Activated T-cell treated with anti-CD3 and anti-CD28 coated beads, Interleukin-2, amount 50 U/mL, for 24 hours (primary cell): Measurements from ENCODE around the gene PTTG2.
"Not testable (repeated sequence)": the region's sequence is repeated elsewhere in the genome, so short reads cannot be mapped to it uniquely, and the experiment has no call there.

Source experiments
- DNase-seq: peaks from one replicate; pipeline ENCODE4 v3.0.0-alpha.2; 2020
- H3K27ac Mint-ChIP-seq: 2 replicates; pipeline ENCODE4 v1.8.0; 2020; ENCODE audit warnings: mild to moderate bottlenecking, mixed read lengths
- H3K27me3 Mint-ChIP-seq: 2 replicates; pipeline ENCODE4 v1.8.0; 2020; ENCODE audit warnings: mixed read lengths
- H3K36me3 Mint-ChIP-seq: 2 replicates; pipeline ENCODE4 v1.8.0; 2020; ENCODE audit warnings: low read depth, mixed read lengths
- H3K4me1 Mint-ChIP-seq: 2 replicates; pipeline ENCODE4 v1.8.0; 2020; ENCODE audit warnings: low read depth, mixed read lengths
- H3K4me3 Mint-ChIP-seq: 2 replicates; pipeline ENCODE4 v1.8.0; 2020; ENCODE audit warnings: mild to moderate bottlenecking, moderate library complexity, mixed read lengths
- H3K9me3 Mint-ChIP-seq: 2 replicates; pipeline ENCODE4 v1.8.0; 2020; ENCODE audit warnings: mixed read lengths

The PTTG2 gene

DNA sequence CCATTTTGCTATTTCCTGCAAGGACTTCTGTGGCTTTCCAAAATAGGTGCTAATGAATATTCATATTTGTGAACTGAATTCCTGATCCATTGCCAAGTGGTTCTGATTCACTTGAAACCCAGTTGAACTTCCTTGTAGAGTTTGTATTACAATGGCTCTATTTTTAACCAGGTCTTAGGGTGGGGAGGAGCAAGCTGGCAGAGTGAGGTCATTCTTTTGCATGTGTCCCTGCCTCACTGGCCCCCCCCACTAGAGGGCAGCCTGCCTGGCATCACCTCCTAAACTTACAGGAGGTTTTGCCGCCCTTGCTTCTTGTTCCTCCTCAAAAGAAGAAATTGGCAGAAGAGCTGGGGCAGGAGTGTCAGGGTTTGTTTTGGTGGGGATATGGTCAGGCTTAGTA, 10.5 kb downstream of the PTTG2 start:
- Mint-ChIP-seq H3K9me3 (no peaks in the 10 kb centered on the region), H3K27me3 (no peaks in the 10 kb centered on the region), H3K4me3 (no peak overlapping the region), H3K27ac (no peak overlapping the region), H3K4me1 (peaks cover 26% of the 10 kb centered on the region), H3K36me3 (no peaks in the 10 kb centered on the region)
- DNase-seq: peak; percentile 56

DNA sequence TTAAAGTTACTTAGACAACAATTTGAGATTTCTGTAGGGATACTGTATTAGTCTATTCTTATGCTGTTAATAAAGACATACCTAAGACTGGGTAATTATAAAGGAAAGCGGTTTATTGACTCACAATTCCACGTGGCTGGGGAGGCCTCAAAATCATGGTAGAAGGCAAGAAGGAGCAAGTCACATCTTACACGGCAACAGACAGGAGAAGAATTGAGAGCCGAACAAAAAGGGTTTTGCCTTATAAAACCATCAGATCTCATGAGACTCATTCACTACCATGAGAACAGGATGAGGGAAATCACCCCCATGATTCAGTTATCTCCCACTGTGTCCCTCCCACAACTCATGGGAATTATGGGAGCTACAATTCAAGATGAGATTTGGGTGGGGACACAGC, 11.0 kb downstream of the PTTG2 start:
- Mint-ChIP-seq H3K27ac (no peak overlapping the region), H3K36me3 (no peaks in the 10 kb centered on the region), H3K4me3 (no peak overlapping the region), H3K27me3 (no peaks in the 10 kb centered on the region), H3K4me1 (peaks cover 22% of the 10 kb centered on the region), H3K9me3 (no peaks in the 10 kb centered on the region)
- DNase-seq: no peak

DNA sequence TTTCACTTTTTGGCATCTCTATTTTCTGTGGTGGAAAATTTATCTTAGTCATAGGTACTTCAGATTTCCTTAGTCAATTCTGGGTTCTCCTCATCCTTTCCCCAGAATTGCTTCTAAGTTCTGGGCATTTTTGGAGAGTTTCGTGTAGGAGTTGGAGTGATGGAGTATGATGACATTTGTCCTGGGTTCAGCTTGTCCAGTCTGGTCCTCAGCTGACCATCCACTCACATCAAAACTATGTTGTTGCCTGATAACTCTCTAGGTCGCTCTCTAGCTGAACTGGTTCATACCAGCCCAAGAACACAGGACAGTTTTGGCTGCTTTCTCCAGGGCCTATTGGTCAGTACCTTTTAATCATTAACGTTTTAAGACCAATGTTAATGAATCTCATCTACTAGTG, 13.2 kb downstream of the PTTG2 start:
- H3K4me3 Mint-ChIP-seq: no peak overlapping the region
- H3K9me3 Mint-ChIP-seq: no peaks in the 10 kb centered on the region
- H3K27ac Mint-ChIP-seq: peak overlapping the region; percentile 5
- H3K4me1 Mint-ChIP-seq: peaks cover 30% of the 10 kb centered on the region
- no peaks in the 10 kb centered on the region for H3K36me3 Mint-ChIP-seq
- no peaks in the 10 kb centered on the region for H3K27me3 Mint-ChIP-seq
- no peak for DNase-seq

DNA sequence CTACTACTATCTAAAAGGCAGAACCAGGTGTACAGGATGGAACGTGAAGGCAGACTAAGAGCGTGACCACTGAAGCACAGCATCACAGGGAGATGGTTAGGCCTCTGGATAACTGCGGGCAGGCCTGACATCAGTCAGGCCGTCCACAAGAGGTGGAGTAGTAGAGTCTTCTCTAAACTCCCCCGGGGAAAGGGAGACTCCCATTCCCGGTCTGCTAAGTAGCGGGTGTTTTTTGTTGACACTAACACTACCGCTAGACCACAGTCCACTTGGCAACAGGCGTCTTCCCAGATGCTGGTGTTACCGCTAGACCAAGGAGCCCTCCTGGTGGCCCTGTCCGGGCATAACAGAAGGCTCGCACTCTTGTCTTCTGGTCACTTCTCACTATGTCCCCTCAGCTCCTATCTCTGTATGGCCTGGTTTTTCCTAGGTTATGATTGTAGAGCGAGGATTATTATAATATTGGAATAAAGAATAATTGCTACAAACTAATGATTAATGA, 15.2 kb downstream of the PTTG2 start:
- H3K27me3 Mint-ChIP-seq, H3K4me3 Mint-ChIP-seq, DNase-seq, H3K27ac Mint-ChIP-seq, H3K36me3 Mint-ChIP-seq, H3K9me3 Mint-ChIP-seq: not testable (repeated sequence)
- H3K4me1 Mint-ChIP-seq: peaks cover 44% of the 10 kb centered on the region

DNA sequence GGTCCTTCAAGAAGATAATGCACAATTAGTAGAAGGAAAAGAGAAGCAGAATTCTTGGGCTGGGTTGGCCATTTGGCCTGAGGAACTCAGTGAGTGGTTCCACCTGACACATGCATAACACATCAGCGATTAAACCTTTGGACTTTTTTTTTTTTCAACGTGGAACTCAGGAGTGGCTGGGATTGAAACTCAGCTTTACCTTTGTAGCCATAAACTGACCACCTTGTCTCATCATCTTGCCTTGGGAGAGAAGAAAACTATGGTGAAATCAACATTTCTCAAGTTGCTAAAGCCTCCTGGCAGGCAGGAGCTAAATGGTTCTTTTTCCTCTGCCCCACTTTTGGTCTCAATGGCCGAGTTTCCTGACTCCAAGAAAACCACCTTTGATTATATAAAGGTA, 16.3 kb downstream of the PTTG2 start:
- Mint-ChIP-seq H3K4me1 (peaks cover 45% of the 10 kb centered on the region), H3K36me3 (no peaks in the 10 kb centered on the region), H3K27ac (peak overlapping the region; percentile 84), H3K4me3 (peak overlapping the region; percentile 74), H3K9me3 (no peaks in the 10 kb centered on the region), H3K27me3 (no peaks in the 10 kb centered on the region)
- no peak for DNase-seq

DNA sequence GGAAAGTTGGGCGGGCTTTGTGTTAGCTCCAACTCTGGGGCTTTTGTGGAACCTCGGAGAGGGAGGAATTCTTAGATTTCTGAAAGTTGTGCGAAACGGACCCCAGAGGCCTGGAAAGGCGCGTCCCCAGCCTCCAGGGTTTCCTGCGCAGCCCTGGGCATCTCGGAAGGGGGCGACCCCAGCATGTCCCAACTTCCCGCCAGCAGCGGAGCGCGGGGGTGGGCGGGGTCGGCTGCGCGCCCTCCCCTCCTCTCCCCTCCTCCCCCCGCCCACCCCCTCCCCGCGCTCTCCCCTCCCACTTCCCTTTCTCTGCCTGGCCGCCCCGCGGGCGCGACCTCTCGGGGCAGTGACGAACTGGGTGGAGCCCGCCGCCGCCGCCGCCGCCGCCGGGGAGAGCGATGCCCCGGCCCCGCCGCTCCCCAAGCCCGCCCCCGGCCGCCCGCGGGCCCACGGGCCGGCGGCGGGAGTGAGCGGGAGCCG, 16.8 kb downstream of the PTTG2 start:
- peak; percentile 77 for DNase-seq
- H3K4me3 Mint-ChIP-seq: peak overlapping the region; percentile 82
- H3K36me3 Mint-ChIP-seq: no peaks in the 10 kb centered on the region
- peak overlapping the region; percentile 84 for H3K27ac Mint-ChIP-seq
- no peaks in the 10 kb centered on the region for H3K27me3 Mint-ChIP-seq
- H3K9me3 Mint-ChIP-seq: no peaks in the 10 kb centered on the region
- peaks cover 51% of the 10 kb centered on the region for H3K4me1 Mint-ChIP-seq

DNA sequence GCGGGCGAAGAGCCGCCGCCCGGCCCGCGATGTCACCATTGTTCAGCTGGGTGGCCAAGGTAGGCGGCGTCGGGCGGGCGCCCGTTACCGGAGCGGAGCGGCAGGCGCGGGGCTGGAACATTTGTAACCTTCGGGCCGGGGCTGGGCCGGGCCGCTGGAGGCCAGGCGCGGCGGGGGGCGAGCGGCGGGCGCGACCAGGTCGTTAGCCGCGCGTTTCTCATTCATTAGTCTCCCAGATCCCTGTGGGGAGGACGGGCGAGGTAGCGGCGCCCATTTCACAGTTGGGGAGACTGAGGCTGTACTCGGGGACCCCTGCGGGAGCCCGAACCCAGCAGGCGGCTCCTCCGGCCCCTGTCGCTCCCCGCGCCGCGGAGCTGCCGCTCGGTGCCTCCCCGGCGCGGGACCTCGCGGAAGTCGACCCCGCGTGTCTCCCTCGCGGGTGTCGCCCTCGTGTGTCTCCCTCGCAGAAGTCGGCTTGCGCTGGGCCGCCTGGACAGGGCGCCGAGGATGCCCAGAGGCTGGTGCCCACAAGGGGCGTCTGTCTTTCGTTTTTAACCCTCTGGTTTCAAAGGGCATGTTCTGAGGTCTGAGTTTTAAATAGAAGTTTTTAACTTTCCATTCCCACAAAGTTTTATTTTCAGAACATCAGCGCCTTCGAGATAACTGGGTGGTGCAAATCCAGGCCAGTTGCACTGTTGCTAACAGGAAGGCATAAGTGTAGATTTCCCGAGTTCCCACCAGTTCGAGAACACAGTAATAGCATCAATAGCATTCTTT, 17.5 kb downstream of the PTTG2 start:
- Mint-ChIP-seq H3K9me3 (no peaks in the 10 kb centered on the region), H3K4me1 (peaks cover 56% of the 10 kb centered on the region), H3K4me3 (peak overlapping the region; percentile 82), H3K27me3 (no peaks in the 10 kb centered on the region), H3K36me3 (no peaks in the 10 kb centered on the region), H3K27ac (peak overlapping the region; percentile 93)
- DNase-seq: peak; percentile 81

DNA sequence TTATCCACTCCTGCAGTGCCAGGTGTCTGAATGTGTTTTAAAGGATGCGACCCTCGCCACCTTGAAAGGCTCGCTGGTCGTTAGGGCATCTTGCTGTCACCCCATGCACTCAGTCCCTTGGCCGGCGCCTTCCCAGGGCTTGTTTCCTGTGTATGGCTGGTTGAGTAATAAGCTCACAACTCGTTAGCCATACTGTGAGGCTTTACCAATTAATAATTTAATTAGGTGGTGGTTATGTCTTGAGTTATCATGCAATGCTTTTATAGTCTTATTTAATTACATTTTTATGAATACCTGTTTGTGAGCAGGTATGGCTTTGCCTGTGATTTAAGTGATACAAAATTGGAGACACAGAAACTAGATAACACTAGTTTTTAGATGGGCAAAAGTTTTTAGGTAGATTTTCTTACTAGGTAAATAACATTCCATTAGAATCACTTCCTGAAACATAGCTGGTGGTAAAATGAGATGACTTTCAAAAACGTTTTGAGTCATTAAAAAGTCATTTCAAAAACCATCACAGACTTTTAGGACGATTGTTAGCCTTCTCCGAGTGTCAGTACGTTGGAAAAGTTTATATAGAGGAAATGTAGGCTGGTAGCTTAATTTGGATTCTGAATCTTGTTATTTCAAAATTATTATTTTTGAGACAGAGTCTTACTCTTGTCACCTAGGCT, 18.2 kb downstream of the PTTG2 start:
- no peaks in the 10 kb centered on the region for H3K36me3 Mint-ChIP-seq
- peak overlapping the region; percentile 93 for H3K27ac Mint-ChIP-seq
- DNase-seq: no peak
- peak overlapping the region; percentile 82 for H3K4me3 Mint-ChIP-seq
- no peaks in the 10 kb centered on the region for H3K27me3 Mint-ChIP-seq
- H3K4me1 Mint-ChIP-seq: peaks cover 52% of the 10 kb centered on the region
- H3K9me3 Mint-ChIP-seq: no peaks in the 10 kb centered on the region

DNA sequence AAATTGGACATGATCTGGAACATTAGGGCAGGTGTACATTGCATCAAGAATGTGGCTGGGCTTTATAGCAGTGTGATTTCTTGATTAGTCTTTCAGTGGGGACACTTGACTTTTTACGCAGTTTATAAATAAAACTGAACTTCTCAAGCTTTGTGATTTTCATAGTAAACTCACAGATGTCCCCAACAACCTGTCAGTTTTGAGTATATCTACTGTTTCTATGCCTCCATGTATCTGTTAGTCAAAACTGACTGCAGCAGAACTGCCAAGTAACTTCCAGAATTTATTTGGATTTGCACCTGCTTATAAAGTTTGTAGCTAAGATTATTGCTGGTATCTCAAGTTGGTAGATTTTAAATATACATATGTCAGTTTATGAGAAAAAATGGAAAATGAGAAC, 20.0 kb downstream of the PTTG2 start:
- no peak for DNase-seq
- Mint-ChIP-seq H3K4me1 (peaks cover 46% of the 10 kb centered on the region), H3K36me3 (peaks cover 3% of the 10 kb centered on the region), H3K9me3 (no peaks in the 10 kb centered on the region), H3K27me3 (no peaks in the 10 kb centered on the region), H3K4me3 (no peak overlapping the region), H3K27ac (no peak overlapping the region)

DNA sequence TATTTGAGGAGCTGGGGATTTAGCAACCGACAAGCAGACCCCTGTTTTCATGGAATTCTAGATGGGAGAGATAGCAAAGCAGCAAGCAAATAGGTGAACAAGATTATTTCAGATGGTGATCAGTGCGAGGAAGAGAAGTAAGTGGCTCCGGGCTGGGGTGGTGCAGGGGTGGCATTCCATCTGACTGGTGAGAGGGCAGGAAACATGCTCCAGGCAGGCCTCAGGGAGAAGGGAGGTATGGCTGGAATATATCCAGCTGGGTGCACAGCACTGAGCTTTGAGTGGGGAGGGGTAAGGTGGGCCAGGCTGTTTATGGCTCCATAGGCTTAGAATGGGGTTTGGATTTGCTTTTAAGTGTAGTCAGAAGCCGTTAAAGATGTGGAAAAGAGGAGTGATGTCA, 21.2 kb downstream of the PTTG2 start:
- Mint-ChIP-seq H3K27me3 (no peaks in the 10 kb centered on the region), H3K36me3 (peaks cover 3% of the 10 kb centered on the region), H3K4me3 (no peak overlapping the region), H3K9me3 (no peaks in the 10 kb centered on the region), H3K4me1 (peaks cover 50% of the 10 kb centered on the region), H3K27ac (no peak overlapping the region)
- DNase-seq: no peak

DNA sequence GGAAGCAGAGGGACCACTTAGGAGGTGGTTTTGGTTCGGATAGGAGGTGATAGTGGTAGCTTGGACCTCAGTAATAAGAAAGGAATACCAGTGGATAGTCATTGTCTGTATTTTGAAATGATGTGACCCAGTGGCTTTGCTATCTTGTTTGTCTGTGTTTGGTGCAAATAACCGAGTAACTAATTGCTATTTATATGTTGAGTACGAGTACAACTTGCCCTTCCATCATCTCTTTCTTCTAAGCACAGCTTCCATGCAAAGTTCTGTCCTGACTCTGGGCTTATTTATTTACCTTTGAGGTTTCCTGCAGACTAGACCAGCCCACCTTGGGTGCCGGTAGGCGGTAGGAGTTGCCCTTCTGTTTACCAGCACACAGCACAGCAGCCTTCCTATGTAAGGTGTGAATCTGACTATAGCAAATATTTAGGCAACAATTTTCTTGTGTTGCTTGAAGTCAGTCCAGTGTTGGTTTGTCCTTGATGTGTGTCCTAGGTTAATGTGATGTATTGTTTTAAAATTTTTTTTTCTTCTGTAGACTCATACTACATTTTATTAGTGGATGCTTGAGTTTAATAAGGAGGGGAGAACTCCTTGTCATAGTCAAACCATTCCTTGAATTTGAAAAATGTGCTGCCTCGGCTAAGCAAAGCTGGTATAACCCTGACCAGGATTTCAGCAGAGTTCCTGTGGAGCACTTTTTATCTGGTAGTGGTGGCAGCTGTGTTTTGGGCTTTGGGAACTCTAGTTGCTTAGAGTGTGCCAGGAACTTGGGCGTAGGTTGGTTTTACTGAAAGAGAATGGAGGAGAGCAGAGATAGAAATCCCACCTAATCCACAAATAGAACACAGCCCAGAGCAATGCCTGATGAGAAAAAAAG, 21.9 kb downstream of the PTTG2 start:
- Mint-ChIP-seq H3K4me1 (peaks cover 48% of the 10 kb centered on the region), H3K4me3 (no peak overlapping the region), H3K27me3 (no peaks in the 10 kb centered on the region), H3K27ac (peak overlapping the region; percentile 17), H3K36me3 (peaks cover 8% of the 10 kb centered on the region), H3K9me3 (no peaks in the 10 kb centered on the region)
- no peak for DNase-seq

DNA sequence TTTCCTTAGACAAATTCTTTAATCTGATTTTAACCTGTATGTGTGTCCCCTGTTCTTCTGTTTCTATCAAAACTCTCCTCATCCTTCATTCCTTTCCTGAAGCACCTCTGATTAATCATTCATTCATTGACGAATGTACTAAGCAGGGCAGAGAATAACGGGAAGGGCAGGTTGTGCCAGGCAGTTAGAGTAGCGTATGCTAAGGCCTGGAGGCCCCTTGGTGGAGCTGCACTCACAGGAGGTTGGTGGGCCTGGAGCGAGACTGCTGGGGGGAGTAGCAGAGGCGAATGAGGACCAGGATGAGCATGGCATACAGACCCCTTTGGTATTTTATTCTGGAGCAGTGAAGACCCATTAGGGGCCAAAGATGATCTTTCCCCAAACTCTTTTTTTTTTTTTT, 22.5 kb downstream of the PTTG2 start:
- Mint-ChIP-seq H3K36me3 (peaks cover 8% of the 10 kb centered on the region), H3K27me3 (no peaks in the 10 kb centered on the region), H3K4me3 (no peak overlapping the region), H3K9me3 (no peaks in the 10 kb centered on the region), H3K4me1 (peaks cover 48% of the 10 kb centered on the region), H3K27ac (no peak overlapping the region)
- no peak for DNase-seq

DNA sequence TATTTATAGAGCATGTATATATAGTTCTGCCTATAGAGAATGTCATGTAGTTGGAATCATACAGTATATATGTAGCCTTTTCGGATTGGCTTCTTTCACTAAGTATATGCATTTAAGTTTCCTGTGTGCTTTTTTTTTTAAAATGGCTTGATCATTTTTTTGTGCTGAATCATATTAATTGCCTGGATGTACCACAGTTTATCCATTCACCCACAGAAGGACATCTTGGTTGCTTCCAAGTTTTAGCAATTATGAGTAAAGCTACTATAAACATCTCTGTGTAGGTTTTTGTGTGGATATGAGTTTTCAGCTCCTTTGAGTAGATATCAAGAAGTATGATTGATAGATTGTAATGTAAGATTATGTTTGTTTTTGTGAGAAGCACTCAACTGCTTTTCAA, 23.8 kb downstream of the PTTG2 start:
- Mint-ChIP-seq H3K9me3 (no peaks in the 10 kb centered on the region), H3K27ac (no peak overlapping the region), H3K36me3 (peaks cover 12% of the 10 kb centered on the region), H3K4me3 (no peak overlapping the region), H3K27me3 (no peaks in the 10 kb centered on the region), H3K4me1 (peaks cover 36% of the 10 kb centered on the region)
- no peak for DNase-seq

DNA sequence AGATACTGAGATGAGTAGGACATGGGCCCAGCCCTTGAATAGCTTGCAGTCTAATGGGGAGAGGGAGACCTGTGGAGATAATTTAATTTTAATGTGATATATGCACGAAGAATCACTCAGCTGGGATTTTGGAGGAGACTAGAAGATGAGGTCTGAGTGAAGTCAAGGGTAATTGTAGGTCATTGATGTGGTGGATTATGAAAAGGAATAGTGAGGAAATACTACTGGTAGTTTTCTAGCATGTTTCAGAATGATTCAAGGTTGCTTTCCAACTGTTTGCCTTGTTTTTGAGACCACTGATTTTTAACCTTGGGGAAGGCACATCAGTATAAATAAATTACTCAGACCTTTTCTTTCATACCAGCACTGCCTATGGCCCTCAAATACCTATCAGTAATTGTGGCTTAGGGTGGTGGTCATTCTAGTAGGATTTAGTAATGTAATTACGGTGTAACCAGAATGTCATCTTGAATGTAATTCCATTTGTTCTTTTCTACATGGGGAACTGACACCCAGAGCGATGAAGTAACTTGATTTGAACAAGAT, 25.6 kb downstream of the PTTG2 start:
- peaks cover 12% of the 10 kb centered on the region for H3K36me3 Mint-ChIP-seq
- peaks cover 25% of the 10 kb centered on the region for H3K4me1 Mint-ChIP-seq
- no peak overlapping the region for H3K27ac Mint-ChIP-seq
- no peak for DNase-seq
- H3K9me3 Mint-ChIP-seq: no peaks in the 10 kb centered on the region
- no peaks in the 10 kb centered on the region for H3K27me3 Mint-ChIP-seq
- no peak overlapping the region for H3K4me3 Mint-ChIP-seq
